Measurements from ENCODE around the gene GLP1R. TPM values are rescaled to one million over a fixed set of nuclear protein-coding genes. Genes with fewer than 3 reads are reported as not detected.
A peak's percentile ranks its signal among the peaks of the same experiment; 100 is the strongest.

The GLP1R gene
- total and polyA plus RNA-seq, 2 of the 13 experiments (the other 11 are each of a cell fraction or from before 2014, with no cell fraction given), result not detected

- TF ChIP-seq SP140L (CRISPR knock-in tag; IDR thresholded peaks at IDR 0.05; ENCODE audit: borderline replicate concordance) (0 out of 2 replicates have a peak, but pooled peaks have one; percentile 11), TSC22D2 (CRISPR knock-in tag; IDR thresholded peaks at IDR 0.05; ENCODE audit: borderline replicate concordance) (0 out of 2 replicates have a peak, but pooled peaks have one; percentile 1), PRMT3 (CRISPR knock-in tag; IDR thresholded peaks at IDR 0.05; ENCODE audit: borderline replicate concordance, low read depth) (peak; percentile 3; the same call in 1 of the 2 replicates), ZNF772 (CRISPR knock-in tag; IDR thresholded peaks at IDR 0.05) (0 out of 2 replicates have a peak, but pooled peaks have one; percentile 10)
Observed at GRCh38 chr6:39114388-39114703, 65.8 kb downstream of the GLP1R start (continued).

GRCh38 chr6:39114704-39115599, 66.4 kb downstream of the GLP1R start, which contains the start of gene SAYSD1:
TSS of gene SAYSD1 (minus strand) at chr6:39115186. CDS start at chr6:39115089, 97 bp downstream.
- DNase-seq (ENCODE audit: low spot score), result peak; percentile 89
- BruUV-seq (replicated peaks), result no TSS peak
- peak within 1 kb of the TSS; percentile 99 for H3K4me2 ChIP-seq (ENCODE audit: low read depth, low read length)
- no peaks in the 10 kb centered on the region for H4K20me1 ChIP-seq (ENCODE audit: insufficient read depth, low read length)
- H3K36me3 ChIP-seq (replicated peaks in 1 of 2; ENCODE audit: control insufficient read depth in 1 of 2, insufficient read depth in 2 of 2, low read length in 2 of 2), result peaks cover 0 to 1% of the 10 kb centered on the region in 2 experiments; a peak in 1 of 5 replicates
- H3K4me1 ChIP-seq (ENCODE audit: insufficient read depth, low read length), result peaks cover 26% of the 10 kb centered on the region
- FAIRE-seq, result no peak
- POLR2A ChIA-PET, result interaction anchor here (0.9 to 1.9 kb wide), 5 partner anchors 9 to 820 kb away, joined by 4 to 13 read pairs (median 5); partner anchors contain the start of gene MOCS1
- H3K4me3 ChIP-seq (replicated peaks in 1 of 3; ENCODE audit: insufficient read depth in 1 of 3, low read depth in 2 of 3, low read length in 3 of 3), result peak within 1 kb of the TSS; percentile 61 to 77 (median 74)
- WGBS (ENCODE audit: low lambda C conversion rate), result under 1% methylated on average over 30 of the region's 68 CpGs
- intact Hi-C loops (cut with micrococcal nuclease; ENCODE audit: unreplicated experiment) (no loop called here), in situ Hi-C loops (cut with HindIII; ENCODE audit: extremely low pct_ligation_motif_present, low pct_unique_long_range_greater_than_20kb) (no loop called here)
- peak; percentile 96 for ATAC-seq
- H3K79me2 ChIP-seq (ENCODE audit: insufficient read depth, low read length), result no peaks in the 10 kb centered on the region
- CTCF ChIA-PET (ENCODE audit: low intra/inter-chr PET ratio, low total read pairs), result no interaction called here
- H3K9ac ChIP-seq (ENCODE audit: insufficient read depth, low read depth, low read length), result peak within 1 kb of the TSS; percentile 75
- no peaks in the 10 kb centered on the region for H3K9me3 ChIP-seq (ENCODE audit: low read length)
- H3K27ac ChIP-seq (ENCODE audit: extremely low read length, insufficient read depth, low read length), result peak within 1 kb of the TSS; percentile 80
- H3K27me3 ChIP-seq (ENCODE audit: control insufficient read depth in 1 of 2, insufficient read depth in 2 of 2, low read length in 2 of 2), result no peaks in the 10 kb centered on the region; a peak in 1 of 5 replicates
- peak within 1 kb of the TSS; percentile 96 for H2AFZ ChIP-seq (ENCODE audit: low read length)
- TF ChIP-seq TCF12 (IDR thresholded peaks at IDR 0.05) (no peak), TCF12 (CRISPR knock-in tag; IDR thresholded peaks at IDR 0.05) (no peak; the same call in 1 of the 2 replicates), ZNF589 (CRISPR knock-in tag; conservative IDR thresholded peaks at IDR 0.05) (no peak; the same call in 1 of the 2 replicates), ZNF607 (CRISPR knock-in tag; IDR thresholded peaks at IDR 0.05; ENCODE audit: borderline replicate concordance) (peak; percentile 97), ESRRA (CRISPR knock-in tag; IDR thresholded peaks at IDR 0.05; ENCODE audit: low read depth) (peak; percentile 74; the same call in 1 of the 2 replicates), ARHGAP35 (CRISPR knock-in tag; IDR thresholded peaks at IDR 0.05; ENCODE audit: borderline replicate concordance) (peak; percentile 97; the same call in 1 of the 2 replicates), HNRNPUL1 (IDR thresholded peaks at IDR 0.05; ENCODE audit: low read depth, low read length) (no peak), IRF2 (CRISPR knock-in tag; IDR thresholded peaks at IDR 0.05) (peak; percentile 67), MEF2D (CRISPR knock-in tag; IDR thresholded peaks at IDR 0.05) (peak; percentile 76), GPN1 (CRISPR knock-in tag; IDR thresholded peaks at IDR 0.05; ENCODE audit: borderline replicate concordance) (no peak), ZMAT3 (CRISPR knock-in tag; conservative IDR thresholded peaks at IDR 0.05) (peak; percentile 94), NCOR1 (IDR thresholded peaks at IDR 0.05; ENCODE audit: borderline replicate concordance, low read length) (no peak; the same call in 1 of the 2 replicates), ZFP1 (CRISPR knock-in tag; IDR thresholded peaks at IDR 0.05) (0 out of 2 replicates have a peak, but pooled peaks have one; percentile 9), HMGXB3 (CRISPR knock-in tag; IDR thresholded peaks at IDR 0.05; ENCODE audit: borderline replicate concordance) (peak; percentile 45; the same call in 1 of the 2 replicates), ZNF430 (CRISPR knock-in tag; IDR thresholded peaks at IDR 0.05) (peak; percentile 82; the same call in 1 of the 2 replicates)
